ENCODE measurements around the gene RRP7A.
A peak's percentile ranks its signal among the peaks of the same experiment; 100 is the strongest.
"Not testable (repeated sequence)": the region's sequence is repeated elsewhere in the genome, so short reads cannot be mapped to it uniquely, and the experiment has no call there.

The RRP7A gene

DNA sequence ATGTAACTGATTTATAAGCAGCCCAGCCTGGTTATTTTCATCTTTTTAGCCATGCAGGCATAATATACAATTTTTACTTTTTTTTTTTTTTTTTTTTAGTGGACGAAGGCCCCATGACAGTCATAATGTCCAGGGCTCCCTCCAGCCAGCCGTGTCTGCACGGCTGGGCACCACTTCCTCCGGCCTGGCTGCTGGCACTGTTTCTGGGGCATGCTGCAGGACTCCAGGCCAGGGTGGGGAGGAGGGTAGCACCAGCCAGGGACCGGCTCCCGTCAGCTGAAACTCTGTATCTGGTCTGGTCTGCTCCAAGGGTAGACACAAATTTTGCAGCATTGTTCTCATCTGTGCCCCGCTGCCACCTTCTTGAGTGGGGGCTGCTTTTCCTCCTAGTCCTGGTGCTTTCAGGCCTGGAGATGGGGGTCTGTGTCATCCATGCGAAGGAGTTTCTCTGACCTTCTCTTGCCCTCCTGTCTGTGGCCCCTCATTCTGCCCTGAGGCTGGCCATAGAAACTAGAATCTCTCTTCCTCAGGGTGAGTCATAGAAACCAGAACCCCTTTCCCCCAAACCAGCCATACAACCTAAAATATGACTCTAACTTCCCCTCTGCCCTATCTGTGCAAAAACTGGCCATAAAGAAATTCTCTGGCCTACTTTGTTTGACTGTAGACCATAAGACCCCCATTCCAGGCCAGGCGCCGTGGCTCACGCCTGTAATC, 9.2 kb upstream of the RRP7A start:
- Histone ChIP-seq H3K27me3 (no peaks in the 10 kb centered on the region), H4K20me1 (no peaks in the 10 kb centered on the region), H3K27ac (no peak overlapping the region), H3K36me3 (no peaks in the 10 kb centered on the region), H3K4me2 (no peak overlapping the region), H3K4me1 (peaks cover 6 to 25% (median 19%) of the 10 kb centered on the region in 10 experiments; a peak in 19 of 20 replicates), H3K9me3 (replicated peaks in 1 of 11) (no peaks in the 10 kb centered on the region), H3K4me3 (no peak overlapping the region), H3K9ac (no peak overlapping the region)
- no peak for TF ChIP-seq Cebpa-rat (IDR thresholded peaks at IDR 0.05)

DNA sequence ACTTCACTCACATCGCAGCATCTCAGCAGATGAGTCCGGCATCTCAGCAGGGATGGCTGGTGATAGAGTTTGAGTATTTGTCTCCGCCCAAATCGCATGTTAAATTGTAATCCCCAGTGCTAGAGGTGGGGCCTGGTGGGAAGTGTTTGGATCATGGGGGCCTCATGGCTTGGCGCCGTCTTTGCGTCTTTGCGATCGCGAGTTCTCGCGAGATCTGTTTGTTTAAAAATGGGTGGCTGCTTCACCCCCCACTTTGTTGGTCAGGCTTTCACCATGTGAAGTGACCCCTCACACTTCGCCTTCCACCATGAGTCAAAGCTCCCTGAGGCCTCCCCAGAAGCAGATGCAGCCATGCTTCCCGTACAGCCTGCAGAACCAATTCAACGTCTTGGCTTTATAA, 3.0 kb upstream of the RRP7A start:
- Histone ChIP-seq H3K9me3 (replicated peaks in 1 of 11) (no peaks in the 10 kb centered on the region), H3K9ac (no peak overlapping the region), H3K4me1 (peaks cover 13 to 21% (median 18%) of the 10 kb centered on the region in 10 experiments; a peak in 19 of 20 replicates), H3K4me3 (no peak overlapping the region), H3K27ac (no peak overlapping the region), H4K20me1 (peaks cover 0 to 6% (median 4%) of the 10 kb centered on the region in 11 experiments; a peak in 16 of 22 replicates), H3K36me3 (peaks cover 3 to 5% (median 4%) of the 10 kb centered on the region in 11 experiments; a peak in 20 of 22 replicates), H3K27me3 (no peaks in the 10 kb centered on the region), H3K4me2 (no peak overlapping the region)
- TF ChIP-seq Cebpa-rat (IDR thresholded peaks at IDR 0.05), result no peak

DNA sequence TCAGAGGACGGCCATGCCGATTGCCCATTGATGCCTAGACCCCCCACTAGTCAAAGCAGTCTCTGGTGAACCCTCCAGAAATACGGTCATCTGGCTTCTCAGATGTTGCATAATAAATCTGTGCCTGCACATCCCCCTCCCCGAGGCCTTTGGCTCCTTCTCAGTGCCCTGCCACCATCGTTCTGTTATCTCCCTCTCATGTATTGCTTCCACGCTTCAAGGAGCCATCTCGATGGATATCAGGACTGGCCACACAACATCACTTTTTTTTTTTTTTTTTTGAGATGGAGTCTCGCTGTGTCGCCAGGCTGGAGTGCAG, 1.6 kb upstream of the RRP7A start:
- no peak overlapping the region for H3K9ac ChIP-seq
- H3K9me3 ChIP-seq (replicated peaks in 1 of 11), result no peaks in the 10 kb centered on the region
- H3K4me2 ChIP-seq, result peak overlapping the region in 5 of 11 experiments; percentile 4 to 84 (median 82); a peak in 4 of 22 replicates
- no peaks in the 10 kb centered on the region for H3K27me3 ChIP-seq
- no peak for TF ChIP-seq Cebpa-rat (IDR thresholded peaks at IDR 0.05)
- H3K27ac ChIP-seq, result no peak overlapping the region
- H3K4me3 ChIP-seq, result no peak overlapping the region
- peaks cover 6 to 19% (median 17%) of the 10 kb centered on the region in 11 experiments; a peak in 20 of 22 replicates for H4K20me1 ChIP-seq
- peaks cover 15 to 19% (median 18%) of the 10 kb centered on the region in 11 experiments for H3K36me3 ChIP-seq
- H3K4me1 ChIP-seq, result peaks cover 14 to 27% (median 22%) of the 10 kb centered on the region in 10 experiments; a peak in 19 of 20 replicates

DNA sequence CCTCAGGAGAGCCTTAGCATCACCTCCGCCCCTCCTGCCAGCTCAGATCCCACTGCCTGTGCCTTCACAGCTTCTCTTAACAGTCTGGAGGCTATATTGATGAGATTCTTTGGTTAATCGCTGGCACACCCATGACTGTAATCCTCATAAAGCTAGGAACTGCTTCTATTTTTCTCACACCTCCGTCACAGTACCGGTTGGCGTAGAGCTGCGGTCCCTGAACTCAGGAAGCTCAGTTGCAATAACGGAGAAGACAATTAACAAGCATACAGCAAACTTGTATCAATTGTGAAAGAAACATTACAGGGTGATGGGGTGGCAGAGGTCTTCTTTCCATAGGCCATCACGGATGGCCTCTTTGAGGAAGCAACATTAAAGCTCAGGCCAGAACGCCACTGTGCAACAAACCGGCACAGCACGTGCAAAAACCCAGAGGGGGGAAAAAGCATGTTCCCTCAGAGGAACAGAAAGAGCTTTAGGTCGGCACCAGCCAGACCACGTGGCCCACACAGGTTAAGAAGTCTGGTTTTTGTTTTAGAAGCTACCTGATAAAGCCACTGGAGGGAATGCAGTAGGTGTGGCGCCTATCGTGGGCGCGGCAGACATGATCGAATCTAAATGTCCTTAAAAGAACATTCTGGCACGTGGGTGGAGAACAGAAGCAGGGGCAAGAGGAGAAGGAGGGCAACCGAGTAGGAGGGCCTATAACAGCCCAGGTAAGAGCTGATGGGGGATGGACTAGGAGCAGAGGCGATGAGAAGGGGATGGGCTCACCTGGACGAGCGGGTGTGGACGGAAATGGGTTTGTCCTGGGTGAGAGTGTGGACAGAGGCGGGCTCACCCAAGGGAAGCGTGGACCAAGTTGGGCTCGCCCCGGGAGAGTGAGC, 715 bp downstream of the RRP7A start:
- peak overlapping the region; percentile 70 to 92 (median 84) for H3K4me2 ChIP-seq
- H4K20me1 ChIP-seq, result peaks cover 11 to 42% (median 39%) of the 10 kb centered on the region in 11 experiments; a peak in 20 of 22 replicates
- peaks cover 15 to 32% (median 25%) of the 10 kb centered on the region in 10 experiments; a peak in 19 of 20 replicates for H3K4me1 ChIP-seq
- H3K27me3 ChIP-seq; H3K9me3 ChIP-seq (replicated peaks in 1 of 11): not testable (repeated sequence)
- H3K4me3 ChIP-seq, result peak overlapping the region; percentile 81 to 96 (median 90)
- peak overlapping the region; percentile 87 to 98 (median 94) for H3K9ac ChIP-seq
- peaks cover 26 to 40% (median 37%) of the 10 kb centered on the region in 11 experiments for H3K36me3 ChIP-seq
- peak overlapping the region; percentile 72 to 97 (median 94) for H3K27ac ChIP-seq

DNA sequence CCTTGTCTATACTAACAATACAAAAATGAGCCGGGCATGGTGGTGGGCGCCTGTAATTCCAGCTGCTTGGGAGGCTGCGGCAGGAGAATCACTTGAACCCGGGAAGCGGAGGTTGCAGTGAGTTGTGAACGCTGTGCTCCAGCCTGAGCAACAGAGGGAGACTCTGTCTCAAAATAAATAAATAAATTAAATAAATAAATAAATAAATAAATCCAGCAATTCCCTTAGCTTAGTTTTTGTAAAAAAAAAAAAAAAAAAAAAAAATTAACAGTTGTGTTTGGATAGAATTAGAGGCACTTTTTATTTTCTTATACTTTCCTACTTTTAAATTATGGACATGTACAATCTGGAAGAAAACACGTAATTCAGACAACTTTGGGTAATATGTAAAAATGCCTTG, 2.5 kb downstream of the RRP7A start:
- peaks cover 11 to 56% (median 49%) of the 10 kb centered on the region in 11 experiments; a peak in 20 of 22 replicates for H4K20me1 ChIP-seq
- peaks cover 15 to 34% (median 25%) of the 10 kb centered on the region in 10 experiments; a peak in 19 of 20 replicates for H3K4me1 ChIP-seq
- 0 out of 20 replicates have a peak overlapping the region, but pooled peaks of 1 of the 10 experiments have one; percentile 17 for H3K4me3 ChIP-seq
- not testable (repeated sequence) for H3K27ac ChIP-seq; H3K9me3 ChIP-seq (replicated peaks in 1 of 11); H3K27me3 ChIP-seq
- peaks cover 32 to 51% (median 46%) of the 10 kb centered on the region in 11 experiments for H3K36me3 ChIP-seq
- peak overlapping the region in 6 of 11 experiments; percentile 20 to 63 (median 60); a peak in 7 of 22 replicates for H3K4me2 ChIP-seq
- H3K9ac ChIP-seq, result peak overlapping the region in 5 of 11 experiments; percentile 41 to 59 (median 44); a peak in 3 of 22 replicates

DNA sequence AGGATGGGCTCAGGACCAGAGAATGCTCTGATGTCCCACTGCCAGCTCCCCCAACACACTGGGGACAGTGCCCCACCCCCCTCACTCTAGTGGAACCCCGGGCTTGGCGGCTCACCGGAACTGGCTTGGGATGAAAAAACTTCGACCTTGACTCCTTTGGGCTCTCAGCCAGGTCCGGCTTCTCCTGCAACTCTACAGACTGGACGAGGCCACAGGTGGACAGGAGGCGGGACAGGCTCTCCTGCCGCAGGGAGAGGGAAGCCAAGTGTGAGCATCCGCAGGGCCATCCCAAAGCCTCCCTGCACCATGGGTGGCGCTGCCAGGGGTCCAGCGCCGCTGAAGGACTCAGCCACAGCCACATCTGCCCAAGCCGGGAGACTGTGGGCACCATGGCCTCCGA, 3.7 kb downstream of the RRP7A start:
- Histone ChIP-seq H4K20me1 (peaks cover 11 to 68% (median 59%) of the 10 kb centered on the region in 11 experiments; a peak in 20 of 22 replicates), H3K4me1 (peaks cover 15 to 31% (median 22%) of the 10 kb centered on the region in 10 experiments; a peak in 19 of 20 replicates), H3K27ac (peak overlapping the region in 1 of 11 experiments; percentile 9; a peak in 2 of 22 replicates), H3K9me3 (replicated peaks in 1 of 11) (no peaks in the 10 kb centered on the region), H3K4me3 (no peak overlapping the region), H3K27me3 (no peaks in the 10 kb centered on the region), H3K4me2 (peak overlapping the region in 2 of 11 experiments; percentile 8 to 22; a peak in 2 of 22 replicates), H3K9ac (peak overlapping the region in 5 of 11 experiments; percentile 26 to 50 (median 27); a peak in 4 of 22 replicates), H3K36me3 (peaks cover 40 to 63% (median 55%) of the 10 kb centered on the region in 11 experiments)
- TF ChIP-seq Cebpa-rat (IDR thresholded peaks at IDR 0.05), result no peak

DNA sequence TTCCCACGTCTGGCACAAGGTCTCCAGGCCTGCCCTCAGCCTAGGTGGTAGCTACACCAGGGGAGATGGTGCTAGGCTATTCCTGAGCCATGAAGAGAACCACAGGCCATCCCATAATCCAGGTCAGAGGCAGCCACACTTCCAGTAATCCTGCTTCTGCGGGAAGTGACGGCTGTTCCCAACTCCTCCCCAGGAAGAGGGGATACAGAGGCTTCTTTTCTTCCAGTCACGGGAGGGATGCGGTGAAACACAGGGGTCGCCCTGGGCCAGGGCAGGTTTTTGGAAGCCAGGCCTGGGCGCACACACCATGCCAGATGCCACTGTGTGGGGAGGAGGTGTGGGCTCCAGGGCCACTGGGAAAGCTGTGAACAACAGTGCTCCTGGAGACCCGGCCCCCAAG, 4.3 kb downstream of the RRP7A start:
- H3K9ac ChIP-seq, result peak overlapping the region in 1 of 11 experiments; percentile 27; a peak in 2 of 22 replicates
- H3K27ac ChIP-seq; H3K27me3 ChIP-seq; H3K4me2 ChIP-seq; H3K9me3 ChIP-seq (replicated peaks in 1 of 11); H3K4me3 ChIP-seq: not testable (repeated sequence)
- peaks cover 10 to 25% (median 18%) of the 10 kb centered on the region in 10 experiments; a peak in 19 of 20 replicates for H3K4me1 ChIP-seq
- H3K36me3 ChIP-seq, result peaks cover 43 to 68% (median 58%) of the 10 kb centered on the region in 11 experiments
- peaks cover 11 to 74% (median 63%) of the 10 kb centered on the region in 11 experiments; a peak in 20 of 22 replicates for H4K20me1 ChIP-seq

DNA sequence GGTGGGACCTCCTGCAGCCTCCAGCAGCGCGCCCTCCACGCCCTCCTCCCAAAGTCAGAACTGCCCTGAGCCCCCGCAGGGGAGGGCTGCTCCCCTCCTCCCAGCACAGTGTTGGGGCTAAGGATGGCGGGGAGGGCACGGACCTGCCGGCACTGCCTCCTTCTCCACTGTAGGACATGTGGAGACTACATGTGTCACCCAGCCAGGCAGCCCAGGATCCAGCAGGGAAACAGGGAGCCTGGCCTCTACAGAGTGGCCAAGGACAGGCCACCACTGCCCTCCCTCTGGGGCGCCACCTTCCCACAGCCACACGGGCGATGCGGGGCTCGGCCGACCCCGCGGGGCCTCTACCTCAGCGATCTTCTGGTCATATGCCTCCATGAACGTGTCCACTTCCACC, 5.3 kb downstream of the RRP7A start:
- not testable (repeated sequence) for H3K4me3 ChIP-seq; H3K9me3 ChIP-seq (replicated peaks in 1 of 11); H3K9ac ChIP-seq; H3K27ac ChIP-seq; H3K27me3 ChIP-seq; H3K4me2 ChIP-seq
- Histone ChIP-seq H3K36me3 (peaks cover 43 to 68% (median 58%) of the 10 kb centered on the region in 11 experiments), H4K20me1 (peaks cover 11 to 79% (median 63%) of the 10 kb centered on the region in 11 experiments; a peak in 20 of 22 replicates), H3K4me1 (peaks cover 4 to 20% (median 12%) of the 10 kb centered on the region in 10 experiments; a peak in 16 of 20 replicates)

DNA sequence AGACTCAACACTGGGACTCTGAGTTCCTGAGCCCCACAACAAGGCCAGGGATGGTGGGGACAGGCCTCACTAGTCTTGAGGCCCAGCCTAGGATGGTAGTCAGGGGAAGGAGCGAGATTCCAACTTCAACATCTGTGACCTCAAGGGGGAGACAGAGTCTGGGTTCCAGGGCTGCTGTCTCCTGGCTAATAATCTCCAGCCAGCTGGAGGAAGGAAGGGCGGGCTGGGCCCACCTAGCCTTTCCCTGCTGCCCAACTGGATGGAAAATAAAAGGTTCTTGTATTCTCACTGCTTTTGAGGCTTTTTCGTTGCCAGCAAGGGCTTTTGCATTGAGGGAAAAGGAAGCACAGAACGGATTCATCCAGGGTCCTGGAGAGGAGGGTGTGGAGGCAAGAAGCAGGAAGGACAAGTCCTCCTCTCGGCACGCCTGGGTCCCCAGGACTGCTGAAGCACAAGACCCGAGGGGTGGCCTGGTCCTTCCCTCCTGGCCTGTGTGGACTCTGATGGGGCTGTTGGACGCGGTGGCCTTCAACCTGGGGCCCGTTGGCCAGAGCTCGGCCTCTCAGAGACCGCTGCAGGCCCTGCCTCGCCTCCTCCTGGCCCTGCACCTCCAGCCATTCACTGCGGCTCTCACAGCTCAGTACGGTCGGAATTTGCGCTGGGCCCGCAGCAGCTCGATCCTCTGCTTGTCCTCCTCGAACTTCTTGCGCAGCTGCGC, 7.2 kb downstream of the RRP7A start:
- not testable (repeated sequence) for H3K9ac ChIP-seq; H3K27ac ChIP-seq; H3K27me3 ChIP-seq; H3K4me3 ChIP-seq; H3K4me2 ChIP-seq; H3K9me3 ChIP-seq (replicated peaks in 1 of 11)
- peaks cover under 1 to 14% (median 6%) of the 10 kb centered on the region in 10 experiments; a peak in 14 of 20 replicates for H3K4me1 ChIP-seq
- peaks cover 39 to 62% (median 53%) of the 10 kb centered on the region in 11 experiments for H3K36me3 ChIP-seq
- peaks cover 11 to 78% (median 58%) of the 10 kb centered on the region in 11 experiments; a peak in 20 of 22 replicates for H4K20me1 ChIP-seq
